GM23248 (cell line): ENCODE results near the gene AKAP12.

Experiments
- EZH2 ChIP-seq: fragments of 200-600 bp; sonication (generic); IDR thresholded peaks from 2 replicates; pipeline ENCODE4 v1.6.1; 2018; ENCODE audit warnings: antibody characterized with exemption, mild to moderate bottlenecking; ENCODE audit not compliant: insufficient read depth, poor library complexity, severe bottlenecking
- EZH2phosphoT487 ChIP-seq: fragments of 200-600 bp; sonication (generic); IDR thresholded peaks from 2 replicates; pipeline ENCODE4 v1.6.1; 2018; ENCODE audit warnings: antibody characterized with exemption, moderate library complexity, mild to moderate bottlenecking, low read depth; ENCODE audit not compliant: insufficient read depth

DNA sequence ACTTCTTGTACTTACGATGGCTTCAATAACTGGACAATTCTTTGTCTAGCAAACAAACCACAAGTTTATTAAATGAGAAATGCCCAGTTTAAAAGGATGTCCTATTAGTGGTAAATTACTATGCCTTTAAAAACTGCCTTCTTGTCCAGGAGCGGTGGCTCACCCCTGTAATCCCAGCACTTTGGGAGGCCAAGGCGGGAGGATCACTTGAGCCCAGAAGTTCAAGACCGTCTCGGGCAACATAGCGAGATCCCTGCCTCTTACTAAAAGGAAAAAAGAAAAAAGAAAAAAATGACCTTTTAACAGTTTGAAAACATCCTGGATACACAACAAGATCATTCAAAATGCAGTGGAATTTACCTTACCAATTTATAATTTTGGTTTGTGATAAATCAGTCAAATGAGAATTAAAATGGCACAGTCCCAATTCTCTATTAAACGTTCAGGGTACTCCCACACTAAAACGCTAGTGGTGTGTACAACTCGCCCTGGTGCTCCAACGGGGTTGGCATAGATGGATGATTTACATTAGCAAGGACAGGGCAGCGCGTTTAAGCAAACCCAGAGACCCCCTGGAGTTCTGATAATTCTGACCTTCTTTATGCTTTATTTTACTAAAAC, 149.3 kb downstream of the AKAP12 start:
- TF ChIP-seq EZH2 (no peak), EZH2phosphoT487 (no peak)
